Calu3 (cell line): ENCODE measurements around the gene SHC4. TPM values are rescaled to one million over a fixed set of nuclear protein-coding genes. Genes with fewer than 3 reads are reported as not detected.

ENCODE experiments used
- BruUV-seq: library from RNA; stranded (reverse); fragments of 400-500 nt; replicated peaks from 2 replicates; lab custom pipeline; 2021; lab: Mats Ljungman, UMichigan
- CTCF ChIA-PET: fragments of 300-600 bp; sonication (Branson Sonifier 250); formaldehyde crosslinking; loops from one replicate; lab custom pipeline; 2022; ENCODE audit warnings: antibody characterized with exemption; lab: Charles Lee
- DNase-seq: peaks from one replicate; pipeline ENCODE4 v3.0.0; 2022
- H3K27ac Mint-ChIP-seq: one replicate; pipeline ENCODE4 v1.8.0; 2022; ENCODE audit warnings: mixed read lengths; ENCODE audit not compliant: unreplicated experiment
- H3K27me3 Mint-ChIP-seq: one replicate; pipeline ENCODE4 v1.8.0; 2022; ENCODE audit warnings: mixed read lengths; ENCODE audit not compliant: unreplicated experiment
- H3K36me3 Mint-ChIP-seq: one replicate; pipeline ENCODE4 v1.8.0; 2022; ENCODE audit warnings: mild to moderate bottlenecking, moderate library complexity, mixed read lengths; ENCODE audit not compliant: insufficient read depth, unreplicated experiment
- H3K4me1 Mint-ChIP-seq: one replicate; pipeline ENCODE4 v1.8.0; 2022; ENCODE audit warnings: mild to moderate bottlenecking, low read depth, mixed read lengths; ENCODE audit not compliant: unreplicated experiment
- H3K4me3 Mint-ChIP-seq: one replicate; pipeline ENCODE4 v1.8.0; 2022; ENCODE audit warnings: mild to moderate bottlenecking, low read depth, moderate library complexity, mixed read lengths; ENCODE audit not compliant: unreplicated experiment
- H3K9me3 Mint-ChIP-seq: one replicate; pipeline ENCODE4 v1.8.0; 2022; ENCODE audit warnings: low read depth, mixed read lengths; ENCODE audit not compliant: unreplicated experiment
- intact Hi-C: fragments of 100-400 bp; cut with micrococcal nuclease; formaldehyde crosslinking; loops from one replicate; pipeline ENCODE4 v1.10.0; 2022; ENCODE audit not compliant: unreplicated experiment
- total RNA-seq: library from RNA; stranded (reverse); gene quantifications from 2 replicates; pipeline ENCODE4 v1.2.3, GENCODE V29; 2022
- TF ChIP-seq, protein P1 (sequence below): fragments of 200-600 bp; IDR thresholded peaks from one replicate; pipeline ENCODE4 v1.8.0; 2022; ENCODE audit warnings: antibody characterized with exemption; ENCODE audit not compliant: unreplicated experiment

The SHC4 gene
- total RNA-seq, 1 experiment from 2014 or later = 1.2 TPM

DNA sequence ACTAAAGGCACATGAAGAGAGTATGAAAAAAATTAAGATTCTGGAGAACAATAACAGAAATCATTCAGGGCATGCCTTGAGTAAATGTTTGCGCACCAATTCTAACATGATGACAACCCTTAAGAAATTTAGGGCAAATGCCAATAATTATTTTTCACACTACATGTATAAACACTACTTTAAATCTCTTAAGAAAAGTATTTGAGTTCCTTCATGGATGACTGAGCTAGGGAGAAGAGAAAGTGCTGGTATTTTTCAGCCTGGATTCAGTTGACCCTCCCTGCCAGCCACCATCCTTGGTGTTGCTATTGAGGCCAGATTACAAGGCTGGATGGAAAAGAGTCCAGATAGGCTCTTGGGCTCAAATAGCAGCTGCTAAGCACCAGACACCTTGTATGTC is 93.8 kb downstream of the SHC4 start:
- Mint-ChIP-seq H3K36me3 (no peaks in the 10 kb centered on the region), H3K4me1 (peaks cover 41% of the 10 kb centered on the region), H3K27ac (no peak overlapping the region), H3K4me3 (no peak overlapping the region), H3K9me3 (no peaks in the 10 kb centered on the region), H3K27me3 (no peaks in the 10 kb centered on the region)
- TF ChIP-seq, protein P1, sequence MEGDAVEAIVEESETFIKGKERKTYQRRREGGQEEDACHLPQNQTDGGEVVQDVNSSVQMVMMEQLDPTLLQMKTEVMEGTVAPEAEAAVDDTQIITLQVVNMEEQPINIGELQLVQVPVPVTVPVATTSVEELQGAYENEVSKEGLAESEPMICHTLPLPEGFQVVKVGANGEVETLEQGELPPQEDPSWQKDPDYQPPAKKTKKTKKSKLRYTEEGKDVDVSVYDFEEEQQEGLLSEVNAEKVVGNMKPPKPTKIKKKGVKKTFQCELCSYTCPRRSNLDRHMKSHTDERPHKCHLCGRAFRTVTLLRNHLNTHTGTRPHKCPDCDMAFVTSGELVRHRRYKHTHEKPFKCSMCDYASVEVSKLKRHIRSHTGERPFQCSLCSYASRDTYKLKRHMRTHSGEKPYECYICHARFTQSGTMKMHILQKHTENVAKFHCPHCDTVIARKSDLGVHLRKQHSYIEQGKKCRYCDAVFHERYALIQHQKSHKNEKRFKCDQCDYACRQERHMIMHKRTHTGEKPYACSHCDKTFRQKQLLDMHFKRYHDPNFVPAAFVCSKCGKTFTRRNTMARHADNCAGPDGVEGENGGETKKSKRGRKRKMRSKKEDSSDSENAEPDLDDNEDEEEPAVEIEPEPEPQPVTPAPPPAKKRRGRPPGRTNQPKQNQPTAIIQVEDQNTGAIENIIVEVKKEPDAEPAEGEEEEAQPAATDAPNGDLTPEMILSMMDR = no peak
- DNase-seq = no peak
- CTCF ChIA-PET = interaction anchor here (0.5 to 1.2 kb wide), 3 partner anchors 87 to 1108 kb away, joined by 3 to 9 read pairs (median 3); no protein-coding TSS in a partner anchor
- no TSS peak for BruUV-seq
- intact Hi-C loops = loop anchor here (2.0 to 5.0 kb wide), 2 partner anchors 77 to 267 kb away; no protein-coding TSS in a partner anchor

DNA sequence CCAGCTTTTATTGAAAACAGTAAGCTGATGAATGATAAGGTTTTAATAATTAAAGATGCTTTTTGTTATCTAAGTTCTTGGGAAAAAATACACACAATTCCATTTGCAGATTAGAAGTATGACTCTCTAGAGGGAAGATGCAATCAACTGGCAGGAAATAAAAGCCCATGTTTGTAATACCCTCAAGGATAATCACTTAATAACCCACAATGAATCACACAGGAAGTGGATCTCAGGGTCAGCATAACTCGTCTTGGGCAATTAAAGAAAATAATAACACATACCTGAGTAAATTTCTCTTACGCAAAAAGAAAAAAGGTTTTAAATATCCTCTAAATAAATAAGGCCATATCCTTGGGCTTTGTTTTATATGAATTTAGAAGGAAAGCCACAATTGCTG is 95.2 kb downstream of the SHC4 start:
- no peaks in the 10 kb centered on the region for H3K27me3 Mint-ChIP-seq
- intact Hi-C loops = loop anchor here (5.0 kb wide), 1 partner anchor 269 kb away; no protein-coding TSS in a partner anchor
- no peak overlapping the region for H3K27ac Mint-ChIP-seq
- peaks cover 44% of the 10 kb centered on the region for H3K4me1 Mint-ChIP-seq
- no peaks in the 10 kb centered on the region for H3K36me3 Mint-ChIP-seq
- CTCF ChIA-PET = no interaction called here
- BruUV-seq = no TSS peak
- TF ChIP-seq, protein P1 = no peak
- no peak for DNase-seq
- no peak overlapping the region for H3K4me3 Mint-ChIP-seq
- H3K9me3 Mint-ChIP-seq = no peaks in the 10 kb centered on the region

DNA sequence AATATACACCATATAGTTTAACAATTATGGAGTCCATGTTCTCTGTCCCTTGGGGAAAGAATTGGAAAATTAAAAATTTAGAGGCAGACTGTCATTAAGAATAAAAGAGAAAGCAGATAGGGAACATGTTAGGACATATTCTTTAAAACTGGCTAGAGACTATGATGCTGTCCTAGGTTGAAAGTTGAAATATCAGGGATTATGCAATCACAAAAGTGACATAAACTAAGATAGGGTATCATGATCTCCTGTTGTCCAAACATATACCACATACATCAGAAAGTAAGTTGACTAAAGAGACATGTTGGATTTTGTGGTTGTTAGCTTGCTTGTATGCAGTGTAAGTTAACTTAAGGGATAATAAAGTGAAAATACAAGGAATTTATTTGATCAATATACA is 95.7 kb downstream of the SHC4 start:
- H3K36me3 Mint-ChIP-seq = no peaks in the 10 kb centered on the region
- TF ChIP-seq, protein P1 = no peak
- no peak overlapping the region for H3K27ac Mint-ChIP-seq
- no TSS peak for BruUV-seq
- no peak overlapping the region for H3K4me3 Mint-ChIP-seq
- no peaks in the 10 kb centered on the region for H3K27me3 Mint-ChIP-seq
- peaks cover 44% of the 10 kb centered on the region for H3K4me1 Mint-ChIP-seq
- H3K9me3 Mint-ChIP-seq = no peaks in the 10 kb centered on the region
- CTCF ChIA-PET = no interaction called here
- no peak for DNase-seq
- intact Hi-C loops = loop anchor here (5.0 kb wide), 1 partner anchor 269 kb away; no protein-coding TSS in a partner anchor

DNA sequence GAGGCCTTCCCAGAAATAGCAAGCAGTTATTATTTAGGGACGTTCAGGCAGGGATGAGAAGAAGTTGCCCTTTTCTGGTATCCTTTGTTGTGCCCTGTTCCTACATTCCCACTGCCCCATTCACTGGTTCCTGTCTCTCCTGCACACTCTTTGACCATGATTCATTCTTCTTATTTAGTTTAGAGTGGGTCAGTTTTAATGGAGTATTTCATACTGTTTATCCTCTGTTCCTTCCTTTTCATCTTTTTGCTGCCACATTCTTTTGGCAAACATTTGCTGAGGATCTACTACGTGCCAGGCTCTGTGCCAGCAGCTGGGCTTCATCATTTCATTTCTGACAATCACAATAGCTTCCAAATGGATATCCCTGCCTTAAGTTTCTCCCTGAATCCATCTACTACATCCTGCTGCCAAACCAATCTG is 97.6 kb downstream of the SHC4 start:
- Mint-ChIP-seq H3K9me3 (no peaks in the 10 kb centered on the region), H3K27me3 (no peaks in the 10 kb centered on the region), H3K4me3 (no peak overlapping the region), H3K36me3 (no peaks in the 10 kb centered on the region), H3K4me1 (peaks cover 44% of the 10 kb centered on the region), H3K27ac (no peak overlapping the region)
- intact Hi-C loops = loop anchor here (5.0 kb wide), 1 partner anchor 271 kb away; no protein-coding TSS in a partner anchor
- TF ChIP-seq, protein P1 = no peak
- CTCF ChIA-PET = no interaction called here
- DNase-seq = no peak
- BruUV-seq = no TSS peak
